Effector memory CD8-positive, alpha-beta T cell (primary cell): Measurements from ENCODE around the gene CACNA1C.

ENCODE experiments used
- ATAC-seq: fragments of 150-1000 bp; cut with Tn5 transposase; replicated peaks from 2 replicates; pipeline ENCODE4 v1.10.0; 2021; ENCODE audit warnings: mild to moderate bottlenecking, moderate library complexity
- DNase-seq, 3 experiments: peaks; one replicate each; pipeline ENCODE4 v3.0.0; 2021
- H3K27ac Mint-ChIP-seq, 2 donors: one replicate each; pipeline ENCODE4 v1.8.0; 2022; ENCODE audit warnings: mild to moderate bottlenecking in 2 of 2, mixed read lengths in 2 of 2, moderate library complexity in 2 of 2
- H3K27me3 Mint-ChIP-seq, 2 donors: one replicate each; pipeline ENCODE4 v1.8.0; 2022; ENCODE audit warnings: mixed read lengths in 2 of 2
- H3K36me3 Mint-ChIP-seq: one replicate; pipeline ENCODE4 v1.8.0; 2022; ENCODE audit warnings: mild to moderate bottlenecking, moderate library complexity, mixed read lengths; ENCODE audit not compliant: insufficient read depth
- H3K4me1 Mint-ChIP-seq, 2 donors: one replicate each; pipeline ENCODE4 v1.8.0; 2022; ENCODE audit warnings: low read depth in 2 of 2, mixed read lengths in 2 of 2
- H3K4me3 Mint-ChIP-seq, 2 donors: one replicate each; pipeline ENCODE4 v1.8.0; 2022; ENCODE audit warnings: mild to moderate bottlenecking in 2 of 2, mixed read lengths in 2 of 2, moderate library complexity in 2 of 2
- H3K9me3 Mint-ChIP-seq, 2 donors: one replicate each; pipeline ENCODE4 v1.8.0; 2022; ENCODE audit warnings: mixed read lengths in 2 of 2

The CACNA1C gene

DNA sequence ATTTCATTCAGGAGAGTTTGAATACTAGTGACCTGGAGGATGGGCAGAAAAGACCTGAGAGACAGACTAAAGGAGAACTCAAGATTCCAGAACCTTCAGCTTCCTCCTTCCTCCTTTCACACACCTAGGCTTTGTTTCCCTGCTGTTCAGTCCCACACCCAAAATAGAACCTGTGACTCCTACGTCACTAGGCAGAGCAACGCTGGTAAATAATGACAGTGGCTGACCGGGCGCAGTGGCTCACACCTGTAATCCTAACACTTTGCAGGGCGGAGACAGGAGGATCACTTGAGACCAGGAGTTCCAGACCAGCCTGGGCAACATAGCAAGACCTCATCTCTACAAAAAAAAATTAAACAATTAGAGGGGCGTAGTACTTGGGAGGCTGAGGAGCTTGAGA lies 575.6 kb downstream of the CACNA1C start:
- DNase-seq (no peak), ATAC-seq (no peak)
- H3K36me3 Mint-ChIP-seq: peaks cover 3% of the 10 kb centered on the region
- no peaks in the 10 kb centered on the region for H3K4me1 Mint-ChIP-seq
- peaks cover 59 to 88% of the 10 kb centered on the region in 2 donors for H3K27me3 Mint-ChIP-seq
- no peak overlapping the region for H3K27ac Mint-ChIP-seq
- H3K4me3 Mint-ChIP-seq: no peak overlapping the region
- H3K9me3 Mint-ChIP-seq: no peaks in the 10 kb centered on the region

GRCh38 chr12:2629051-2629450 lies 576.3 kb downstream of the CACNA1C start:
- H3K27me3 Mint-ChIP-seq: peaks cover 61 to 88% of the 10 kb centered on the region in 2 donors
- no peak for DNase-seq
- H3K36me3 Mint-ChIP-seq: peaks cover 3% of the 10 kb centered on the region
- ATAC-seq: no peak
- H3K4me3 Mint-ChIP-seq: no peak overlapping the region
- no peak overlapping the region for H3K27ac Mint-ChIP-seq
- H3K4me1 Mint-ChIP-seq: no peaks in the 10 kb centered on the region
- H3K9me3 Mint-ChIP-seq: no peaks in the 10 kb centered on the region

DNA sequence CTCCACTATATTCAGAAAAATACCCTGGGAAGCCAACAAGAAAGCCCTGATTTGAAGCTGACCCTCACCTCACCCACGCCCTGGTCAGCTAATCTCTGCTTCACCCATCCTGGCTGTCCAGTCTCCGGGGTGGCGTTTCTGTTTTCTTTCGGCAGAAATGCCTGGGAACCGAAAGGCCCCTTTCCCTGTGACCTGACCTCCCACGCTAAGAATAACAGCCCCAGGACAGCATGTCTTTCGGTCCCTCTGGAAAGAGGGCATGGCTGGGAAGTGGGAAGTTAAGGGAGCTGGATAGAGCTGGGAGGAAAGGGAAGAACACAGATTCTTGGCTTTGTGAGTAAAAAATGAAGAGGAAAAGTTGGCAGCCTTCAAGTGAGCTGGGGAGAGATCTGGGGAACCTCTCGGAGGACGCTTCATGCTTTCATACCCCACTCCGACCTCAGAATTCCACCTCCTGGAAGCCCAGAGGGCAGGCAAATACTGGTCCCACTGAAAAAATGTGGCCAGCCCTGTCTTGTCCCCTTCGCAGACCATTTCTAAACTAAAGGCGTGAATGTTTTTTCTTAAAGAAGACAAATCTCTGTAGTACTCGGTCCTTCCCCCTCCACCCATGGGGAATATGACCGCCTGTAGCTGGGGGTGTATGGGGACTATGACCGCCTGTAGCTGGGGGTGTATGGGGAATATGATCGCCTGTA lies 579.0 kb downstream of the CACNA1C start:
- no peak overlapping the region for H3K27ac Mint-ChIP-seq
- peaks cover 74 to 90% of the 10 kb centered on the region in 2 donors for H3K27me3 Mint-ChIP-seq
- no peaks in the 10 kb centered on the region for H3K9me3 Mint-ChIP-seq
- DNase-seq (no peak), ATAC-seq (no peak)
- H3K4me3 Mint-ChIP-seq: no peak overlapping the region
- H3K4me1 Mint-ChIP-seq: no peaks in the 10 kb centered on the region
- H3K36me3 Mint-ChIP-seq: peaks cover 3% of the 10 kb centered on the region

GRCh38 chr12:2633176-2633824 lies 580.5 kb downstream of the CACNA1C start:
- no peak overlapping the region for H3K4me3 Mint-ChIP-seq
- H3K27me3 Mint-ChIP-seq: peaks cover 68 to 86% of the 10 kb centered on the region in 2 donors
- ATAC-seq (no peak), DNase-seq (no peak)
- H3K36me3 Mint-ChIP-seq: peaks cover 3% of the 10 kb centered on the region
- no peaks in the 10 kb centered on the region for H3K4me1 Mint-ChIP-seq
- H3K27ac Mint-ChIP-seq: no peak overlapping the region
- no peaks in the 10 kb centered on the region for H3K9me3 Mint-ChIP-seq

DNA sequence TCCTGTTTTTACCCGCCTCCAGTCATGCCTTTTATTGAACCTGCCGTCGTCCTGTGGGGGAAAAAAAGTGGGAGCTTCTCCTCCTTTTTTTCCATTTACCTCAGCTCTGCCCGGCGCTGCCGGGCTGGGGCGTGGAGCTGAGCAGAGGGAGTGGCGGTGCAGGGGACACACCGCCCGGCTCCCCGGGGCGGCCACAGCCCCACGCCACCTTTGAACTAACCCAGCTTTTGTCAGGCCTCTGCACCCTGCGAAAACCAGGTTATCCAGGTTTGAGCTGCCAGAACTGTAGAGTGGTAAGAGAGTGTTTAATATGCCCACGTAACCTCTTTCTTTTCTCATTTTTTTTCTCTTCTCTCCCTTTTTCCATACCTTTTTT lies 581.0 kb downstream of the CACNA1C start:
- DNase-seq: no peak
- peaks cover 3% of the 10 kb centered on the region for H3K36me3 Mint-ChIP-seq
- H3K4me3 Mint-ChIP-seq: no peak overlapping the region
- H3K27me3 Mint-ChIP-seq: peaks cover 68 to 86% of the 10 kb centered on the region in 2 donors
- H3K27ac Mint-ChIP-seq: no peak overlapping the region
- H3K4me1 Mint-ChIP-seq: no peaks in the 10 kb centered on the region
- ATAC-seq: no peak
- H3K9me3 Mint-ChIP-seq: no peaks in the 10 kb centered on the region

- H3K27ac Mint-ChIP-seq: no peak overlapping the region
- H3K9me3 Mint-ChIP-seq: no peaks in the 10 kb centered on the region
- DNase-seq (no peak), ATAC-seq (no peak)
- peaks cover 64 to 87% of the 10 kb centered on the region in 2 donors for H3K27me3 Mint-ChIP-seq
- peaks cover 3% of the 10 kb centered on the region for H3K36me3 Mint-ChIP-seq
- H3K4me3 Mint-ChIP-seq: no peak overlapping the region
- H3K4me1 Mint-ChIP-seq: no peaks in the 10 kb centered on the region
These were observed 581.7 kb downstream of the CACNA1C start for GRCh38 chr12:2634471-2634870.

- Mint-ChIP-seq H3K27me3 (peaks cover 67 to 82% of the 10 kb centered on the region in 2 donors), H3K9me3 (no peaks in the 10 kb centered on the region), H3K36me3 (peaks cover 3% of the 10 kb centered on the region), H3K4me3 (no peak overlapping the region), H3K4me1 (no peaks in the 10 kb centered on the region), H3K27ac (no peak overlapping the region)
- ATAC-seq (no peak), DNase-seq (no peak)
These were observed 584.1 kb downstream of the CACNA1C start for GRCh38 chr12:2636741-2637340.

- Mint-ChIP-seq H3K36me3 (peaks cover 3% of the 10 kb centered on the region), H3K4me1 (peaks cover 3 to 4% of the 10 kb centered on the region in 2 donors), H3K27me3 (peaks cover 67 to 82% of the 10 kb centered on the region in 2 donors), H3K9me3 (no peaks in the 10 kb centered on the region), H3K27ac (no peak overlapping the region), H3K4me3 (no peak overlapping the region)
- DNase-seq (no peak), ATAC-seq (no peak)
These were observed 584.6 kb downstream of the CACNA1C start for GRCh38 chr12:2637371-2637770.

- H3K36me3 Mint-ChIP-seq: no peaks in the 10 kb centered on the region
- H3K9me3 Mint-ChIP-seq: no peaks in the 10 kb centered on the region
- H3K27me3 Mint-ChIP-seq: peaks cover 60 to 81% of the 10 kb centered on the region in 2 donors
- ATAC-seq (no peak), DNase-seq (no peak)
- no peak overlapping the region for H3K27ac Mint-ChIP-seq
- H3K4me1 Mint-ChIP-seq: peaks cover 7 to 8% of the 10 kb centered on the region in 2 donors
- no peak overlapping the region for H3K4me3 Mint-ChIP-seq
These were observed 585.7 kb downstream of the CACNA1C start for GRCh38 chr12:2638273-2639019.

DNA sequence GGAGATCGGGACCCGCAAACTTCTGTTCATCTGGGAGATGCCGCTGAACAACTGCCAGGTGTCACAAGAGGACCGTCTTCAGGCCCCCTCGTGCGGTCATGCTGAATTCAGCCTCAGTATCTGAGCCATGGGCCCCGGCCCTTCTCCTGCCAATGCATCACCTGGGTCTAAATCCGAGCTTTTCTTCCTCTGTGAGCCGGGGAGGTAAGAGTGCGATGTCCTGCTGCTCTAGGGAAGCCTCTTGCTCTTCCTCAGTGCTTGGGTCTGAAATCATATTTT lies 586.2 kb downstream of the CACNA1C start:
- H3K4me1 Mint-ChIP-seq: peaks cover 7 to 8% of the 10 kb centered on the region in 2 donors
- DNase-seq (no peak), ATAC-seq (no peak)
- no peaks in the 10 kb centered on the region for H3K9me3 Mint-ChIP-seq
- H3K36me3 Mint-ChIP-seq: no peaks in the 10 kb centered on the region
- no peak overlapping the region for H3K4me3 Mint-ChIP-seq
- peaks cover 60 to 81% of the 10 kb centered on the region in 2 donors for H3K27me3 Mint-ChIP-seq
- H3K27ac Mint-ChIP-seq: no peak overlapping the region

DNA sequence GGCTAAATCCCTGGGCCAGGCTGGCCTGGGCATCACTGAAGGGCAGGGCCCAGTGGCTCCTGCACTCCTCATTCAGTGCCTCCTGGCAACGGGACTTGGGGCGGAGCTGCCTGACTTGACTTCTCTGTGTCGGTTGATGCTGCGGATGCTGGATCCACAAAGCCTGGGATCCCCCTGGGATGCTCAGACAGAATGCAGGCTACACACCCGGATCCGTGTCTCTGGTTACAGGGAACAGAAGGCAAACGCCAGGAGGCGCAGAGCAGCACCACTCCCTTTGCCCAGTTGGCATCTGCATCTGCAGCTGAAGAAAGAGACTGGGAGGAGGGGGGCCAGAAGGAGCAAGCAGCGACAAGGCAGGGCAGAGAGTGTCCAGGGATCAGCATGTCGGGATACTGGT lies 587.5 kb downstream of the CACNA1C start:
- no peak for ATAC-seq
- no peaks in the 10 kb centered on the region for H3K36me3 Mint-ChIP-seq
- H3K27me3 Mint-ChIP-seq: peaks cover 56 to 81% of the 10 kb centered on the region in 2 donors
- DNase-seq: no peak
- no peaks in the 10 kb centered on the region for H3K9me3 Mint-ChIP-seq
- no peak overlapping the region for H3K27ac Mint-ChIP-seq
- peaks cover 7 to 8% of the 10 kb centered on the region in 2 donors for H3K4me1 Mint-ChIP-seq
- no peak overlapping the region for H3K4me3 Mint-ChIP-seq

- Mint-ChIP-seq H3K27me3 (peaks cover 56 to 81% of the 10 kb centered on the region in 2 donors), H3K4me3 (no peak overlapping the region), H3K4me1 (peaks cover 7 to 8% of the 10 kb centered on the region in 2 donors), H3K27ac (no peak overlapping the region), H3K36me3 (no peaks in the 10 kb centered on the region), H3K9me3 (no peaks in the 10 kb centered on the region)
- ATAC-seq (no peak), DNase-seq (no peak)
These were observed 587.9 kb downstream of the CACNA1C start for GRCh38 chr12:2640709-2641108.

DNA sequence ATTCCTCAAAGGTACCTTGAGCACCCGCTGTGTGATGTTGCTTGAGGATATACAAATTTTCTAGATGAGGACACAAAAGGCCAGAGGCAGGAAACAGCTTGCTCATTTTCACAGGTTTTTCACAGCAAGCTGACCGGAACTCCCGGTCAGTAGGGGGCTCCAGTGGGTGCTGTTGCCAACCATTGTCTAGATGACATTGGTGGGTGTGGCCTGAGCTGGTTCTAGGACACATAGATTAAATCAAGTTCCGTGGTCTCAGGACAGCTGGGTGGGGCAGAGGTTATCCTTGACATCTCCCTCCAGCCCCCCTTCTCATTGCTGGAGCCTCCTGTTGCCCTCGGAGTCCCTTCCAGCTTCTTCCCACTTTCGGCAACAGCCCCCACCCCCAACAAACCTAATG lies 588.4 kb downstream of the CACNA1C start:
- no peaks in the 10 kb centered on the region for H3K9me3 Mint-ChIP-seq
- no peak overlapping the region for H3K4me3 Mint-ChIP-seq
- peaks cover 55 to 82% of the 10 kb centered on the region in 2 donors for H3K27me3 Mint-ChIP-seq
- peaks cover 7 to 8% of the 10 kb centered on the region in 2 donors for H3K4me1 Mint-ChIP-seq
- H3K36me3 Mint-ChIP-seq: no peaks in the 10 kb centered on the region
- no peak overlapping the region for H3K27ac Mint-ChIP-seq
- no peak for DNase-seq
- ATAC-seq: no peak
